HG02884 (cell line): ENCODE data around the gene MYG1.

Source experiments
- ATAC-seq: cut with Tn5 transposase; IDR thresholded peaks from one replicate; pipeline ENCODE4 v1.9.1; 2021; ENCODE audit warnings: mild to moderate bottlenecking, moderate library complexity; ENCODE audit not compliant: unreplicated experiment

Gene MYG1

GRCh38 chr12:53352331-53353256 is 53.1 kb downstream of the MYG1 start:
- peak; percentile 62 for ATAC-seq

DNA sequence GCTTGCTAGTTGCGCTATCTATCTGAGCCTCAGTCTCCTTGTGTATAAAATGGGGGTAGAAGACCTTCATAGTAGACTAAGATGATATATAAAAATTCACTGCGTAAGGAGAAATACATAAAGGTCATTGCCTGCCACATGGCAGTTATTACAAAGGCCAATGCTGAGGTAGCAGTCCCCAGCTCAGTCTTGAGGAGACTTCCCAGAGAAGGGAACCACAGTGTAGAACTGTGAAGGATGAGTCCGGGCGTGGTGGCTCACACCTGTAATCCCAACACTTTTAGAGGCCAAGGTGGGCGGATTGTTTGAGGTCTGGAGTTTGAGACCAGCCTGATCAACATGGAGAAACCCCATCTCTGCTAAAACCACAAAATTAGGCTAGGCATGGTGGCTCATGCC is 53.8 kb downstream of the MYG1 start:
- no peak for ATAC-seq

- ATAC-seq = no peak
Observed at GRCh38 chr12:53355121-53355520, 55.6 kb downstream of the MYG1 start.
